ENCODE data around the gene SLC6A7. TPM values are rescaled to one million over a fixed set of nuclear protein-coding genes. Genes with fewer than 3 reads are reported as not detected.
"Not testable (repeated sequence)": the region's sequence is repeated elsewhere in the genome, so short reads cannot be mapped to it uniquely, and the experiment has no call there.

Gene SLC6A7
- total RNA-seq, 2 donors from 2014 or later, result not detected

GRCh38 chr5:150230842-150231241 is 41.0 kb downstream of the SLC6A7 start:
- H3K4me3 Mint-ChIP-seq, result no peak overlapping the region

GRCh38 chr5:150233706-150234105 is 43.8 kb downstream of the SLC6A7 start:
- H3K27me3 Mint-ChIP-seq; H3K4me1 Mint-ChIP-seq (ENCODE audit: low read depth in 2 of 2); H3K9me3 Mint-ChIP-seq; ATAC-seq; H3K36me3 Mint-ChIP-seq; H3K27ac Mint-ChIP-seq; H3K4me3 Mint-ChIP-seq: not testable (repeated sequence)
- DNase-seq (ENCODE audit: low spot score), result peak; percentile 13

More at GRCh38 chr5:150230842-150231241, 41.0 kb downstream of the SLC6A7 start:
- DNase-seq (ENCODE audit: low spot score), result peak; percentile 18
- H3K4me1 Mint-ChIP-seq (ENCODE audit: low read depth in 2 of 2), result no peaks in the 10 kb centered on the region
- H3K9me3 Mint-ChIP-seq, result no peaks in the 10 kb centered on the region
- no peaks in the 10 kb centered on the region for H3K36me3 Mint-ChIP-seq
- no peaks in the 10 kb centered on the region for H3K27me3 Mint-ChIP-seq
- H3K27ac Mint-ChIP-seq, result no peak overlapping the region
- no peak for ATAC-seq

- DNase-seq (ENCODE audit: low spot score) (peak; percentile 39), ATAC-seq (no peak)
- Mint-ChIP-seq H3K4me1 (ENCODE audit: low read depth in 2 of 2) (no peaks in the 10 kb centered on the region), H3K27ac (no peak overlapping the region), H3K36me3 (no peaks in the 10 kb centered on the region), H3K4me3 (no peak overlapping the region), H3K9me3 (no peaks in the 10 kb centered on the region), H3K27me3 (no peaks in the 10 kb centered on the region)
These were observed 45.0 kb downstream of the SLC6A7 start for GRCh38 chr5:150234576-150235499.

DNA sequence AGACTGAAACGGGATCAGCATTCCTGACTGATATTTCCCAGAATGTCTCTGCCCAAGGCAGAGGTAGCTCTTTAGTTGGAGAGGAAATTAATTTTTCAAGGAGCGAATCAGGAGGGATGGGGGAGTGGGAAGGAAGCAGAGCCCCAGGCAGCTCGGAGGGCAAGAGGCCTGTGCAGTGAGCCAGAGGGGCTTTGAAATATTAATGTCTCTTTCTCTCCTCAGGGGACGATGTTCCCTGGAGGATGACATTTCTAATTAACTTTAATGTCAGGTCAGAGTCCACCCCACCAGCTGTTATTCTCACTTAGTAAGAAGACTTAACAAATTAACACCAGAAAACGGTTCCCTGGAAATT is 45.6 kb downstream of the SLC6A7 start:
- Mint-ChIP-seq H3K27me3 (no peaks in the 10 kb centered on the region), H3K9me3 (no peaks in the 10 kb centered on the region), H3K36me3 (no peaks in the 10 kb centered on the region), H3K27ac (no peak overlapping the region), H3K4me1 (ENCODE audit: low read depth in 2 of 2) (no peaks in the 10 kb centered on the region), H3K4me3 (no peak overlapping the region)
- no peak for ATAC-seq
- DNase-seq (ENCODE audit: low spot score), result no peak

GRCh38 chr5:150236313-150236712 is 46.5 kb downstream of the SLC6A7 start:
- DNase-seq (ENCODE audit: low spot score) (no peak), ATAC-seq (no peak)
- Mint-ChIP-seq H3K27ac (no peak overlapping the region), H3K9me3 (no peaks in the 10 kb centered on the region), H3K4me1 (ENCODE audit: low read depth in 2 of 2) (no peaks in the 10 kb centered on the region), H3K36me3 (no peaks in the 10 kb centered on the region), H3K27me3 (no peaks in the 10 kb centered on the region), H3K4me3 (no peak overlapping the region)

DNA sequence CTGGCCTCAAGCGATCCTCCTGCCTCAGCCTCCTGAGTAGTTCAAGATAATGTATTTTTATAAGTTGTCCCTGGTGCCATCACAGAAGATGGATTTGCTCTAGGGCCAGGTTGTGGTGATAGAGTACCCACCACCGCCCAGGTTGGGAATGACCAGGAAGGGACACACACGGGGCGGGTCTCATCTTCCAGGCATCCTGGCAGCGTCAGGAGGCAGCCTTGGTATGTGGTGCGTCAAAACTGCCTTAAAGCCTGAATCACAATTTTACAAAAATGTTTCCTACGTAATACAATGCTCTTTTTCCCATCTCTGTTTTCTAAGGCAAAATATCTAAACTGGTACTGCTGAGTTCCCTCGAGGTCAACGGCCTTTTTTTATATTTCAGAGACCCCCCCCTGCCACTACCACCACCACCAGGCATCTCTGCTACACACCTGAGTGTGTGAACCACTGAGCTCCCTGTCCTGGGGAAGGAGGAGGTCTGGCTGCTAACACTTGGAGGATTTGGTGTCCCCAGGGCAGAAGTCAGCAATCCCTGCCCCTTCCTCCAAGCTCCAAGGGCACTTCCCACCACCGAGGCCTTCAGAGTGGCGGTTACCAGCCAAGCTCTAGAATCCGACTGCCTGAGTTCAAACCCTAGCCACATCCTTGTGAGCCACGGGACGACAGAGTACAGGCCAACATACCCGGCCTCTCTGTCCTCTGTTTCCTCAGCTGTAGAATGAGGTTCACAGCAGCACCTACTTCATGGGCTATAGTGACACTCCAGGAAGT is 47.3 kb downstream of the SLC6A7 start:
- no peaks in the 10 kb centered on the region for H3K27me3 Mint-ChIP-seq
- no peaks in the 10 kb centered on the region for H3K9me3 Mint-ChIP-seq
- no peak overlapping the region for H3K27ac Mint-ChIP-seq
- no peaks in the 10 kb centered on the region for H3K4me1 Mint-ChIP-seq (ENCODE audit: low read depth in 2 of 2)
- no peak overlapping the region for H3K4me3 Mint-ChIP-seq
- ATAC-seq (no peak), DNase-seq (ENCODE audit: low spot score) (no peak)
- H3K36me3 Mint-ChIP-seq, result no peaks in the 10 kb centered on the region

- ATAC-seq, result no peak
- Mint-ChIP-seq H3K27ac (no peak overlapping the region), H3K27me3 (no peaks in the 10 kb centered on the region), H3K4me3 (no peak overlapping the region), H3K9me3 (no peaks in the 10 kb centered on the region), H3K4me1 (ENCODE audit: low read depth in 2 of 2) (no peaks in the 10 kb centered on the region), H3K36me3 (no peaks in the 10 kb centered on the region)
- no peak for DNase-seq (ENCODE audit: low spot score)
These were observed 48.8 kb downstream of the SLC6A7 start for GRCh38 chr5:150238646-150239045.

DNA sequence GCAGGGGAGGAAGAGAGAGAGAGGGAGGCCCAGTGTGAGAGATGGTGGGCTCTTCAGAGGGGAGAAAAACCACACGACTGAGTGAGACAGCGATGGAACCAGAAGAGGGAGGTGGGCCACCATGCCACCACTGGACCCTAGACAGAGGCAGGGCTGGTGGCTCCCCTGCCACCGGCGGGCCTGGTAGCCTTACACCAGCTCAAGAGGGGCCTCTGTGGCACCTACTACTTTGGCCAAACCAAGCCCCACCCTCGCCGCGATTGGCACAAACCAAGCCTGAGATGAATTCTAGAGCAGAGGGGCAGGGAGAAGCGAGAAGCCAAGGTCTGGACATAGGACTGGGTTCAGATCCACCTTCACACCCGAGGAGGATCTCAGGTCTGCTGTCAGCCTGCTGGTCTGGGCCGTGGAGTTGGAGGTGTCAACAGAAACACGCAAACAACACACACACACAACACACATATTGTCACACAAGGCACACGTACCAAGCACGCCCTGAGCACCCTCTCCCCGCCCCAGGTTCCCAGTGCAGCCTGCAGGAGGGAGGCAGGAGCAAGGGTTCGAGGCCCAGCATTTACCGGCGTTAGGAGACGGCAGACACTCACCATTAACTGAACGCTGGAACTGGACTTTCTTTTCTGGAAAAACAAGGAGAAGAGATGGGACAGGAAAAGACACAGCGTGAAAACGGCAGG is 49.4 kb downstream of the SLC6A7 start:
- Mint-ChIP-seq H3K4me1 (ENCODE audit: low read depth in 2 of 2) (no peaks in the 10 kb centered on the region), H3K9me3 (no peaks in the 10 kb centered on the region), H3K36me3 (no peaks in the 10 kb centered on the region), H3K4me3 (no peak overlapping the region), H3K27ac (no peak overlapping the region), H3K27me3 (no peaks in the 10 kb centered on the region)
- ATAC-seq (peak in 1 of 2 donors; percentile 17), DNase-seq (ENCODE audit: low spot score) (no peak)

- no peaks in the 10 kb centered on the region for H3K27me3 Mint-ChIP-seq
- no peak for ATAC-seq
These were observed 49.9 kb downstream of the SLC6A7 start for GRCh38 chr5:150239794-150240122.

GRCh38 chr5:150241298-150242160 is 51.7 kb downstream of the SLC6A7 start:
- Mint-ChIP-seq H3K4me1 (ENCODE audit: low read depth in 2 of 2) (no peaks in the 10 kb centered on the region), H3K4me3 (no peak overlapping the region), H3K27me3 (no peaks in the 10 kb centered on the region), H3K27ac (no peak overlapping the region), H3K36me3 (no peaks in the 10 kb centered on the region), H3K9me3 (no peaks in the 10 kb centered on the region)
- no peak for ATAC-seq
- DNase-seq (ENCODE audit: low spot score), result no peak

More at GRCh38 chr5:150239794-150240122, 49.9 kb downstream of the SLC6A7 start:
- no peak overlapping the region for H3K27ac Mint-ChIP-seq
- DNase-seq (ENCODE audit: low spot score), result no peak
- no peaks in the 10 kb centered on the region for H3K4me1 Mint-ChIP-seq (ENCODE audit: low read depth in 2 of 2)
- H3K4me3 Mint-ChIP-seq, result no peak overlapping the region
- no peaks in the 10 kb centered on the region for H3K9me3 Mint-ChIP-seq
- H3K36me3 Mint-ChIP-seq, result no peaks in the 10 kb centered on the region

GRCh38 chr5:150242251-150242894 is 52.5 kb downstream of the SLC6A7 start:
- Mint-ChIP-seq H3K4me3 (no peak overlapping the region), H3K27ac (no peak overlapping the region), H3K4me1 (ENCODE audit: low read depth in 2 of 2) (no peaks in the 10 kb centered on the region), H3K36me3 (no peaks in the 10 kb centered on the region), H3K9me3 (no peaks in the 10 kb centered on the region), H3K27me3 (no peaks in the 10 kb centered on the region)
- ATAC-seq, result no peak
- DNase-seq (ENCODE audit: low spot score), result no peak

DNA sequence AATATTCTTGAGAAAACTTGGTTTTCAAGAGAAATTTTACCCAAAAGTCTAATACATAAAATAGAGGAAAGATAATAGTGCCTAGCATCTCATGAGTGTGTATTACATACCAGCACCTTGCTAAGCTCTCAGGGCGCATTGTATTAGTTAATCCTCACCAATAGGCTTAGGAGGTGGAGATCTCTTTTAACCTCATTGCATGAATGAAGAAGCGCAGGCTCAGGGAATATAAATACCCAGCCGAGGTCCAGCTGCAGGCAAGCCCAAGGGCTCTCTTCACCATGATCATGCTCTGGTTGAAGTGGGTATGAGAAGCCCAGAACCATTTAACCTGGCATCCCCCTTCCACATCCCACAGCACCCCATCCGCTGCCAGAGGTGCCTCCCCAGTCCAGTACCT is 53.7 kb downstream of the SLC6A7 start:
- ATAC-seq, result no peak
- no peak for DNase-seq (ENCODE audit: low spot score)
- Mint-ChIP-seq H3K9me3 (no peaks in the 10 kb centered on the region), H3K27ac (no peak overlapping the region), H3K4me1 (ENCODE audit: low read depth in 2 of 2) (no peaks in the 10 kb centered on the region), H3K27me3 (no peaks in the 10 kb centered on the region), H3K36me3 (no peaks in the 10 kb centered on the region), H3K4me3 (no peak overlapping the region)

- Mint-ChIP-seq H3K27ac (no peak overlapping the region), H3K4me3 (no peak overlapping the region), H3K9me3 (no peaks in the 10 kb centered on the region), H3K36me3 (no peaks in the 10 kb centered on the region), H3K4me1 (ENCODE audit: low read depth in 2 of 2) (no peaks in the 10 kb centered on the region), H3K27me3 (no peaks in the 10 kb centered on the region)
- DNase-seq (ENCODE audit: low spot score) (no peak), ATAC-seq (no peak)
These were observed 54.3 kb downstream of the SLC6A7 start for GRCh38 chr5:150244209-150244608.

Measured in natural killer cell treated with Interleukin-12 subunit alpha and Interleukin-12 subunit beta and Interleukin-15 and Interleukin-18, amount 100 ng/mL, for 72 hours (primary cell).